Measurements from ENCODE around the gene STK39. TPM values are rescaled to one million over a fixed set of nuclear protein-coding genes. Genes with fewer than 3 reads are reported as not detected.

Gene STK39
- total RNA-seq, 2 experiments from 2014 or later: 7.9 to 9.5 TPM

- H3K27ac ChIP-seq (ENCODE audit: low read depth in 1 of 2, low read length in 2 of 2): no peak overlapping the region
- Mint-ChIP-seq H3K4me3 (no peak overlapping the region), H3K27me3 (no peaks in the 10 kb centered on the region), H3K9me3 (no peaks in the 10 kb centered on the region), H3K4me1 (ENCODE audit: low read depth) (no peaks in the 10 kb centered on the region), H3K27ac (no peak overlapping the region), H3K36me3 (ENCODE audit: low read depth) (peaks cover 53% of the 10 kb centered on the region)
- H3K4me1 ChIP-seq (ENCODE audit: insufficient read depth, low read length): no peaks in the 10 kb centered on the region
- intact Hi-C loops (cut with DNase I, micrococcal nuclease): no loop called here
- ChIA-PET POLR2A (no interaction called here), CTCF (no interaction called here)
- DNase-seq: no peak
- ATAC-seq (ENCODE audit: poor library complexity): no peak
- H3K4me3 ChIP-seq (ENCODE audit: low read length): no peak overlapping the region
- H3K9me3 ChIP-seq (ENCODE audit: control insufficient read depth in 1 of 2, insufficient read depth in 1 of 2, low read length in 2 of 2): no peaks in the 10 kb centered on the region
- H3K27me3 ChIP-seq (ENCODE audit: control insufficient read depth in 1 of 2, insufficient read depth in 2 of 2, low read length in 2 of 2): no peaks in the 10 kb centered on the region
- TF ChIP-seq CTCF (IDR thresholded peaks at IDR 0.05): no peak
- H3K36me3 ChIP-seq (ENCODE audit: insufficient read depth, low read length): peaks cover 29% of the 10 kb centered on the region
Observed at GRCh38 chr2:168028362-168028761, 219.0 kb downstream of the STK39 start.

GRCh38 chr2:168025487-168026202 is 221.8 kb downstream of the STK39 start:
- no peak overlapping the region for H3K27ac Mint-ChIP-seq

GRCh38 chr2:168024459-168024858 is 222.9 kb downstream of the STK39 start:
- Mint-ChIP-seq H3K27ac (no peak overlapping the region), H3K36me3 (ENCODE audit: low read depth) (peaks cover 32% of the 10 kb centered on the region), H3K4me1 (ENCODE audit: low read depth) (no peaks in the 10 kb centered on the region), H3K27me3 (no peaks in the 10 kb centered on the region), H3K9me3 (no peaks in the 10 kb centered on the region), H3K4me3 (no peak overlapping the region)
- no peak overlapping the region for H3K27ac ChIP-seq (ENCODE audit: low read depth in 1 of 2, low read length in 2 of 2)
- peaks cover 24% of the 10 kb centered on the region for H3K36me3 ChIP-seq (ENCODE audit: insufficient read depth, low read length)
- no peaks in the 10 kb centered on the region for H3K9me3 ChIP-seq (ENCODE audit: control insufficient read depth in 1 of 2, insufficient read depth in 1 of 2, low read length in 2 of 2)
- intact Hi-C loops (cut with DNase I, micrococcal nuclease): no loop called here
- H3K4me3 ChIP-seq (ENCODE audit: low read length): no peak overlapping the region
- DNase-seq: no peak
- TF ChIP-seq CTCF (IDR thresholded peaks at IDR 0.05): no peak
- POLR2A ChIA-PET: no interaction called here
- no peaks in the 10 kb centered on the region for H3K27me3 ChIP-seq (ENCODE audit: control insufficient read depth in 1 of 2, insufficient read depth in 2 of 2, low read length in 2 of 2)
- no peak for ATAC-seq (ENCODE audit: poor library complexity)
- CTCF ChIA-PET: no interaction called here
- H3K4me1 ChIP-seq (ENCODE audit: insufficient read depth, low read length): no peaks in the 10 kb centered on the region

More at GRCh38 chr2:168025487-168026202, 221.8 kb downstream of the STK39 start:
- no peak for DNase-seq
- ATAC-seq (ENCODE audit: poor library complexity): no peak
- H3K27me3 Mint-ChIP-seq: no peaks in the 10 kb centered on the region
- H3K36me3 ChIP-seq (ENCODE audit: insufficient read depth, low read length): peaks cover 24% of the 10 kb centered on the region
- peaks cover 32% of the 10 kb centered on the region for H3K36me3 Mint-ChIP-seq (ENCODE audit: low read depth)
- no peaks in the 10 kb centered on the region for H3K4me1 ChIP-seq (ENCODE audit: insufficient read depth, low read length)
- CTCF ChIA-PET: interaction anchor here (0.6 kb wide), 1 partner anchor 26 kb away, joined by 3 read pairs; no protein-coding TSS in a partner anchor
- H3K9me3 ChIP-seq (ENCODE audit: control insufficient read depth in 1 of 2, insufficient read depth in 1 of 2, low read length in 2 of 2): no peaks in the 10 kb centered on the region
- TF ChIP-seq CTCF (IDR thresholded peaks at IDR 0.05): no peak
- POLR2A ChIA-PET: no interaction called here
- H3K9me3 Mint-ChIP-seq: no peaks in the 10 kb centered on the region
- H3K27ac ChIP-seq (ENCODE audit: low read depth in 1 of 2, low read length in 2 of 2): no peak overlapping the region
- H3K4me3 Mint-ChIP-seq: no peak overlapping the region
- H3K4me3 ChIP-seq (ENCODE audit: low read length): no peak overlapping the region
- no peaks in the 10 kb centered on the region for H3K27me3 ChIP-seq (ENCODE audit: control insufficient read depth in 1 of 2, insufficient read depth in 2 of 2, low read length in 2 of 2)
- intact Hi-C loops (cut with DNase I, micrococcal nuclease): no loop called here
- no peaks in the 10 kb centered on the region for H3K4me1 Mint-ChIP-seq (ENCODE audit: low read depth)
